ENCODE results near the gene ALK.

DNA sequence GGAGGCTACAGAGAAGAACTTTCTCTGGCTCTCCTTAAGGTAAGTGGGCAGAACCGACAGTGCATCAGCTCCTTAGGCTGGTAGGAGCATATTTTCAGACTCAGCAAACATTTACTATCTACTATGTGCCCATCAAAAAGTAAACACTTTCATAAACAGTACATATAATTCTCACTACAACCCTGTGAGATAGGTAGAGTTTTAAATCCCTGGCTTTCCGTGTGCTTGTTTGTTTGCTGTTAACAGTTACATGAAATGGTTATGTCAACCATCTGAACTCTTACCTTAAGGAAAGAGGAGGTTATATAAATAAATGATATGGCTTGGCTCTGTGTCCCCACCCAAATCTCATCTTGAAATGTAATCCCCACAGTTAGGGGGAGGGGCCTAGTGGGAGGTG is 310.1 kb downstream of the ALK start:
- TF ChIP-seq POLR2A (IDR thresholded peaks at IDR 0.05): no peak
- TF ChIP-seq, protein P1, sequence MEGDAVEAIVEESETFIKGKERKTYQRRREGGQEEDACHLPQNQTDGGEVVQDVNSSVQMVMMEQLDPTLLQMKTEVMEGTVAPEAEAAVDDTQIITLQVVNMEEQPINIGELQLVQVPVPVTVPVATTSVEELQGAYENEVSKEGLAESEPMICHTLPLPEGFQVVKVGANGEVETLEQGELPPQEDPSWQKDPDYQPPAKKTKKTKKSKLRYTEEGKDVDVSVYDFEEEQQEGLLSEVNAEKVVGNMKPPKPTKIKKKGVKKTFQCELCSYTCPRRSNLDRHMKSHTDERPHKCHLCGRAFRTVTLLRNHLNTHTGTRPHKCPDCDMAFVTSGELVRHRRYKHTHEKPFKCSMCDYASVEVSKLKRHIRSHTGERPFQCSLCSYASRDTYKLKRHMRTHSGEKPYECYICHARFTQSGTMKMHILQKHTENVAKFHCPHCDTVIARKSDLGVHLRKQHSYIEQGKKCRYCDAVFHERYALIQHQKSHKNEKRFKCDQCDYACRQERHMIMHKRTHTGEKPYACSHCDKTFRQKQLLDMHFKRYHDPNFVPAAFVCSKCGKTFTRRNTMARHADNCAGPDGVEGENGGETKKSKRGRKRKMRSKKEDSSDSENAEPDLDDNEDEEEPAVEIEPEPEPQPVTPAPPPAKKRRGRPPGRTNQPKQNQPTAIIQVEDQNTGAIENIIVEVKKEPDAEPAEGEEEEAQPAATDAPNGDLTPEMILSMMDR (IDR thresholded peaks at IDR 0.05): no peak
